GM21619 (cell line): ENCODE results near the gene PCSK5.

Experiments
- ATAC-seq: cut with Tn5 transposase; IDR thresholded peaks from one replicate; pipeline ENCODE4 v1.9.1; 2021; ENCODE audit not compliant: unreplicated experiment

Gene PCSK5

GRCh38 chr9:76115396-76115795 is 224.9 kb downstream of the PCSK5 start:
- no peak for ATAC-seq

- no peak for ATAC-seq
Observed at GRCh38 chr9:76115982-76116646, 225.6 kb downstream of the PCSK5 start.

GRCh38 chr9:76116913-76117312 is 226.4 kb downstream of the PCSK5 start:
- no peak for ATAC-seq

GRCh38 chr9:76127637-76128036 is 237.2 kb downstream of the PCSK5 start:
- no peak for ATAC-seq

GRCh38 chr9:76135902-76136301 is 245.4 kb downstream of the PCSK5 start:
- no peak for ATAC-seq

GRCh38 chr9:76136986-76137385 is 246.5 kb downstream of the PCSK5 start:
- ATAC-seq, result no peak

- no peak for ATAC-seq
Observed at GRCh38 chr9:76137931-76138330, 247.5 kb downstream of the PCSK5 start.

GRCh38 chr9:76138360-76138759 is 247.9 kb downstream of the PCSK5 start:
- ATAC-seq, result no peak

- ATAC-seq, result no peak
Observed at GRCh38 chr9:76143834-76144233, 253.4 kb downstream of the PCSK5 start.

- no peak for ATAC-seq
Observed at GRCh38 chr9:76150013-76150412, 259.5 kb downstream of the PCSK5 start.

GRCh38 chr9:76151267-76151666 is 260.8 kb downstream of the PCSK5 start:
- no peak for ATAC-seq

GRCh38 chr9:76153339-76153738 is 262.9 kb downstream of the PCSK5 start:
- no peak for ATAC-seq

GRCh38 chr9:76153902-76154629 is 263.6 kb downstream of the PCSK5 start:
- ATAC-seq, result no peak

- no peak for ATAC-seq
Observed at GRCh38 chr9:76155361-76155760, 264.9 kb downstream of the PCSK5 start.

GRCh38 chr9:76158713-76159112 is 268.2 kb downstream of the PCSK5 start:
- ATAC-seq, result no peak

GRCh38 chr9:76159293-76159926 is 268.9 kb downstream of the PCSK5 start:
- no peak for ATAC-seq

- ATAC-seq, result no peak
Observed at GRCh38 chr9:76161106-76161505, 270.6 kb downstream of the PCSK5 start.

- no peak for ATAC-seq
Observed at GRCh38 chr9:76161541-76161940, 271.1 kb downstream of the PCSK5 start.

GRCh38 chr9:76162086-76162730 is 271.7 kb downstream of the PCSK5 start:
- no peak for ATAC-seq

- no peak for ATAC-seq
Observed at GRCh38 chr9:76162751-76163500, 272.5 kb downstream of the PCSK5 start.

GRCh38 chr9:76166526-76166925 is 276.1 kb downstream of the PCSK5 start:
- ATAC-seq, result no peak
